Endometrial microvascular endothelial cells (primary cell): ENCODE measurements around the gene ELAC2. TPM values are rescaled to one million over a fixed set of nuclear protein-coding genes. Genes with fewer than 3 reads are reported as not detected.

Source experiments
- in situ Hi-C: cut with HindIII; loops from 2 replicates; pipeline ENCODE4 v1.10.0; 2017; ENCODE audit warnings: low sequenced_read_pairs, low pct_unique_long_range_greater_than_20kb; ENCODE audit errors: inconsistent ontology term
- total RNA-seq: library from RNA; depleted of rRNA; stranded (reverse); fragments of >200 nt; gene quantifications from one replicate; pipeline ENCODE4 v1.2.3, GENCODE V29; 2015; ENCODE audit errors: inconsistent ontology term

ELAC2 gene
- total RNA-seq, 1 donor from 2014 or later, result 111 TPM

GRCh38 chr17:13024526-13025257 is 6.9 kb upstream of the ELAC2 start:
- in situ Hi-C loops, result no loop called here

GRCh38 chr17:13024016-13024415 is 6.2 kb upstream of the ELAC2 start:
- in situ Hi-C loops, result no loop called here

- in situ Hi-C loops, result no loop called here
Measured at GRCh38 chr17:13016881-13017654, 759 bp downstream of the ELAC2 start.

- in situ Hi-C loops, result no loop called here
Measured at GRCh38 chr17:13014801-13015200, 3.0 kb downstream of the ELAC2 start.

- in situ Hi-C loops, result no loop called here
Measured at GRCh38 chr17:13010959-13011358, 6.9 kb downstream of the ELAC2 start.

- in situ Hi-C loops, result no loop called here
Measured at GRCh38 chr17:13008461-13008860, 9.4 kb downstream of the ELAC2 start.

GRCh38 chr17:13005530-13005929 is 12.3 kb downstream of the ELAC2 start:
- in situ Hi-C loops, result no loop called here

- in situ Hi-C loops, result no loop called here
Measured at GRCh38 chr17:13004336-13004735, 13.5 kb downstream of the ELAC2 start.

GRCh38 chr17:13003927-13004326 is 13.9 kb downstream of the ELAC2 start:
- in situ Hi-C loops, result no loop called here

- in situ Hi-C loops, result no loop called here
Measured at GRCh38 chr17:13003454-13003851, 14.4 kb downstream of the ELAC2 start.

- in situ Hi-C loops, result no loop called here
Measured at GRCh38 chr17:13002761-13003453, 14.9 kb downstream of the ELAC2 start.

GRCh38 chr17:13001991-13002615 is 15.7 kb downstream of the ELAC2 start:
- in situ Hi-C loops, result no loop called here

- in situ Hi-C loops, result no loop called here
Measured at GRCh38 chr17:13000561-13000960, 17.3 kb downstream of the ELAC2 start.

GRCh38 chr17:12998874-12999273 is 19.0 kb downstream of the ELAC2 start:
- in situ Hi-C loops, result no loop called here

GRCh38 chr17:12998461-12998860 is 19.4 kb downstream of the ELAC2 start:
- in situ Hi-C loops, result no loop called here

GRCh38 chr17:12996941-12997340 is 20.9 kb downstream of the ELAC2 start:
- in situ Hi-C loops, result no loop called here

- in situ Hi-C loops, result no loop called here
Measured at GRCh38 chr17:12996357-12996756, 21.5 kb downstream of the ELAC2 start.

GRCh38 chr17:12995896-12996295 is 21.9 kb downstream of the ELAC2 start:
- in situ Hi-C loops, result no loop called here

- in situ Hi-C loops, result no loop called here
Measured at GRCh38 chr17:12995106-12995895, 22.5 kb downstream of the ELAC2 start.
